Natural killer cell (primary cell): Measurements from ENCODE around the gene PDE11A. TPM values are rescaled to one million over a fixed set of nuclear protein-coding genes. Genes with fewer than 3 reads are reported as not detected.

ENCODE experiments used
- ATAC-seq, 3 donors: fragments of 150-1000 bp in 2 of 3; fragments of 200-7000 bp in 1 of 3; cut with Tn5 transposase; 1 replicate in 1 of 3; 2 replicates in 2 of 3; pipeline ENCODE4 v1.10.0; 2021; ENCODE audit warnings: mild to moderate bottlenecking in 2 of 3, moderate library complexity in 2 of 3
- DNase-seq, 2 donors: peaks; one replicate each; pipeline versions ENCODE4 v3.0.0 to v3.0.0-alpha.2; 2013 to 2021; ENCODE audit warnings: mixed read lengths in 1 of 2
- H3K27ac ChIP-seq: one replicate; pipeline ENCODE4 v1.5.1; 2013; ENCODE audit warnings: mild to moderate bottlenecking, low read length
- H3K27me3 ChIP-seq: one replicate; pipeline ENCODE4 v1.6.1; 2013; ENCODE audit warnings: low read length; ENCODE audit not compliant: control insufficient read depth, insufficient read depth
- H3K36me3 ChIP-seq: one replicate; pipeline ENCODE4 v1.6.1; 2013; ENCODE audit warnings: low read length; ENCODE audit not compliant: control insufficient read depth, insufficient read depth
- H3K4me1 ChIP-seq: one replicate; pipeline ENCODE4 v1.6.1; 2013; ENCODE audit warnings: low read length; ENCODE audit not compliant: control insufficient read depth, insufficient read depth
- H3K4me3 ChIP-seq: one replicate; pipeline ENCODE4 v1.5.1; 2013; ENCODE audit warnings: low read length
- H3K9me3 ChIP-seq: one replicate; pipeline ENCODE4 v1.6.1; 2013; ENCODE audit warnings: low read length; ENCODE audit not compliant: control insufficient read depth, insufficient read depth
- H3K27ac Mint-ChIP-seq, 2 donors: one replicate each; pipeline ENCODE4 v1.8.0; 2022; ENCODE audit warnings: mild to moderate bottlenecking in 2 of 2, mixed read lengths in 2 of 2, moderate library complexity in 1 of 2
- H3K27me3 Mint-ChIP-seq, 2 donors: one replicate each; pipeline ENCODE4 v1.8.0; 2022; ENCODE audit warnings: low read depth in 2 of 2, mixed read lengths in 2 of 2
- H3K36me3 Mint-ChIP-seq: one replicate; pipeline ENCODE4 v1.8.0; 2022; ENCODE audit warnings: mixed read lengths
- H3K4me1 Mint-ChIP-seq, 2 donors: one replicate each; pipeline ENCODE4 v1.8.0; 2022; ENCODE audit warnings: mixed read lengths in 2 of 2
- H3K4me3 Mint-ChIP-seq: one replicate; pipeline ENCODE4 v1.8.0; 2022; ENCODE audit warnings: mild to moderate bottlenecking, moderate library complexity, mixed read lengths
- H3K9me3 Mint-ChIP-seq, 2 donors: one replicate each; pipeline ENCODE4 v1.8.0; 2022; ENCODE audit warnings: mixed read lengths in 2 of 2
- WGBS: methylation state at CpG from one replicate; pipeline ENCODE4 v1.1.7; 2013; ENCODE audit warnings: missing lambda C conversion rate; ENCODE audit not compliant: insufficient coverage; 5-methylcytosine and 5-hydroxymethylcytosine counted together
- intact Hi-C: fragments of 100-400 bp; cut with micrococcal nuclease; formaldehyde crosslinking; loops from one replicate; pipeline ENCODE4 v1.14.2; 2022
- total RNA-seq, 4 donors: library from RNA; stranded (reverse); fragments of 120-200 nt in 1 of 4; gene quantifications; one replicate each; pipeline versions ENCODE4 v1.2.3 to v1.2.4, GENCODE V29; 2013 to 2022
- TF ChIP-seq, protein P1 (sequence below): fragments of 200-600 bp; IDR thresholded peaks from one replicate; pipeline ENCODE4 v1.8.0; 2022; ENCODE audit warnings: antibody characterized with exemption

The PDE11A gene
- total RNA-seq, 3 donors from 2014 or later (not counting 1 experiment from before 2014, with no cell fraction given) = not detected

DNA sequence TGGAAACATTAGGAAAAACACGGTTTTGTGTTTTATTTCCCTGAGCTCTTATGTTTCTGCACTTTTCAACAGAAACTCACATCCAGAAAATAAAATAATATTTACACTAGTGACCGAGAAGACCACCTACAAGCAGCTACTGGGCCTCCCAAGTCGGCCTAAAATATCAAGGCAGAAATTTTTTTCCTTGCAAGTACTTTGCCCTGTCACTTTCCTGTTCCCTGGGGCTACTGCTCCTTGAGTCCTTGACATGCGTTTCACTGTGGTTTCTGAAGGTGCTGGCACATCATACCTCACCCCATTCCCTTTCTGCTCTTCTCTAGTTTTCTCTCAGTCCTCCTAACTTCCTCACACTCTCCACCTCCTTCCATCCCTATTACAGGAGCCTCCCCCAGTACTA lies 400.9 kb downstream of the PDE11A start:
- Histone ChIP-seq H3K9me3 (no peaks in the 10 kb centered on the region), H3K4me3 (no peak overlapping the region), H3K36me3 (no peaks in the 10 kb centered on the region), H3K27ac (no peak overlapping the region), H3K4me1 (no peaks in the 10 kb centered on the region), H3K27me3 (no peaks in the 10 kb centered on the region)
- DNase-seq (no peak), ATAC-seq (no peak)
- WGBS = 66% methylated on average over 4 of the region's 4 CpGs
- peaks cover 8 to 28% of the 10 kb centered on the region in 2 donors for H3K27me3 Mint-ChIP-seq
- intact Hi-C loops = no loop called here
- H3K36me3 Mint-ChIP-seq = no peaks in the 10 kb centered on the region
- TF ChIP-seq, protein P1, sequence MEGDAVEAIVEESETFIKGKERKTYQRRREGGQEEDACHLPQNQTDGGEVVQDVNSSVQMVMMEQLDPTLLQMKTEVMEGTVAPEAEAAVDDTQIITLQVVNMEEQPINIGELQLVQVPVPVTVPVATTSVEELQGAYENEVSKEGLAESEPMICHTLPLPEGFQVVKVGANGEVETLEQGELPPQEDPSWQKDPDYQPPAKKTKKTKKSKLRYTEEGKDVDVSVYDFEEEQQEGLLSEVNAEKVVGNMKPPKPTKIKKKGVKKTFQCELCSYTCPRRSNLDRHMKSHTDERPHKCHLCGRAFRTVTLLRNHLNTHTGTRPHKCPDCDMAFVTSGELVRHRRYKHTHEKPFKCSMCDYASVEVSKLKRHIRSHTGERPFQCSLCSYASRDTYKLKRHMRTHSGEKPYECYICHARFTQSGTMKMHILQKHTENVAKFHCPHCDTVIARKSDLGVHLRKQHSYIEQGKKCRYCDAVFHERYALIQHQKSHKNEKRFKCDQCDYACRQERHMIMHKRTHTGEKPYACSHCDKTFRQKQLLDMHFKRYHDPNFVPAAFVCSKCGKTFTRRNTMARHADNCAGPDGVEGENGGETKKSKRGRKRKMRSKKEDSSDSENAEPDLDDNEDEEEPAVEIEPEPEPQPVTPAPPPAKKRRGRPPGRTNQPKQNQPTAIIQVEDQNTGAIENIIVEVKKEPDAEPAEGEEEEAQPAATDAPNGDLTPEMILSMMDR = no peak
- H3K9me3 Mint-ChIP-seq = no peaks in the 10 kb centered on the region
- H3K4me1 Mint-ChIP-seq = no peaks in the 10 kb centered on the region
- no peak overlapping the region for H3K4me3 Mint-ChIP-seq
- no peak overlapping the region for H3K27ac Mint-ChIP-seq

DNA sequence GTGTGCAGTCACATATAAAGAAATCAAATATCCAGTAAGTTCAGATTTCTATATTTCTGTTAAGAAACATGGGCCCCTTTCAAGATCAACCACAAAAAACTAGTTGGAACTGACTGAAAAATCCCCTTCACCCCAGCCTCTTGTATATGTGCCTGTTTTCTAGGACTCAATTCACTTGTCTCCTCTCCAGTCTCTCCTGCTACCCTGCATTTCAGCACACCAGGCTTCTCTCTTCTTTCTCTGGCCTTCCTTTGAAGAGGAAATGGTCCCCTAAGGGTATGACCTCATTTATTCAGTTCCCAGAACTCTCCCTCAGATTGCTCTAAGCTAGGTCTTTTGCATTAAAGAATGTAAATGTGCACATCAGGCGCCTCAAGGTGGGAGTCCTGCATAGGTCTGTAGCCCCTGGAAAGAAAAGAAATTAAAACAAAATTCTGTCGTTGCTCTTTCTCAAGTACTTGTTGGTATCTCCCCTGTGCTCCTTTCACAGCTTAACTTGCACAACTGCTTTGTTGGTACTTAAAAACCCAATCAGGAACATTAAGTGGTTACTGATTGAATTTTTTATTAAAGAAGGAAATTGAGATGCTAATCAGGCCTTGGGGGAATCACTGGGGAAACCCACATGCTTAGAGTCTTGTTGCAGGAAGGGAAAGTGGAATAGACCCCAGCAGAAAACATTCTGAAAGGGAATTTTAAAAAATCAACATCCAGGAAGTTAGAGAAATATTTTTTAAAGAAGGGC lies 401.6 kb downstream of the PDE11A start:
- DNase-seq = no peak
- Mint-ChIP-seq H3K9me3 (no peaks in the 10 kb centered on the region), H3K27ac (no peak overlapping the region), H3K27me3 (peaks cover 6 to 21% of the 10 kb centered on the region in 2 donors), H3K36me3 (no peaks in the 10 kb centered on the region), H3K4me3 (no peak overlapping the region), H3K4me1 (no peaks in the 10 kb centered on the region)
- Histone ChIP-seq H3K9me3 (no peaks in the 10 kb centered on the region), H3K36me3 (no peaks in the 10 kb centered on the region), H3K4me1 (no peaks in the 10 kb centered on the region), H3K27ac (no peak overlapping the region), H3K4me3 (no peak overlapping the region), H3K27me3 (no peaks in the 10 kb centered on the region)
- WGBS = 77% methylated on average over 2 of the region's 2 CpGs
- intact Hi-C loops = no loop called here
- TF ChIP-seq, protein P1 = no peak
- ATAC-seq = no peak

DNA sequence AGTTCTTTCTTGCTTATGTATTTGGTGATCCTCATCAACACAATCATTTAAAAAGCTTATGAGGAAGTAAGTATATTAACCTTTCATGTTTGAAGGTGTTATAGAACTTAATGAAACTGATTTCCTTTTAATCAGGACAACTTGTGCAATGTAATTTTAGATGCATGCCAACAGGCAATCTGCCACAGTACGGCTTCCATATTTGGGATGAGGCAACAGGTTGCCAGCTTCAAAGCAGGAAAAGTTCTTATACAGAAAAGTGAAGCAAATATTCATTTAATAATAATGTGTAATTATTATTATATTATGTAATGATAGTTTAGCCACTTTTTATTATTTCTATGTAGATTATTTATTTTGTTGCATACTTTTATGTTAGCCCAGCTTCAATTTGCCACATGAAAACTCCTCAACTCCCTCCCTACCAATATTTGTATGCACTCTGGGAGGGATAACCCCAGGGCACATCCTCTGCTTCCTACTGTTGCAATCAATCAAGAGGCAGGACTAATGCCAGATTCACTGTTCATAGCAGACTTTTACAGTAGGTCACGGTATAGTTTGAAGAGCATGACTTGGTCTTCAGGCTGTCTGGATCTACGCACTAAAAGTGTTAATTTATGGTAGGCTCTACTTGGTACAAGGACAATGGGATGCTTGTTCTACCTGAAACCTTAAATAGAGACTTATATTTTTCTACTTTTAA lies 402.8 kb downstream of the PDE11A start:
- no peak overlapping the region for H3K4me3 Mint-ChIP-seq
- H3K4me3 ChIP-seq = no peak overlapping the region
- ATAC-seq = no peak
- no peaks in the 10 kb centered on the region for H3K9me3 ChIP-seq
- TF ChIP-seq, protein P1 = no peak
- intact Hi-C loops = no loop called here
- H3K36me3 ChIP-seq = no peaks in the 10 kb centered on the region
- H3K4me1 Mint-ChIP-seq = no peaks in the 10 kb centered on the region
- H3K27me3 ChIP-seq = no peaks in the 10 kb centered on the region
- no peaks in the 10 kb centered on the region for H3K4me1 ChIP-seq
- WGBS = 100% methylated on average over 3 of the region's 3 CpGs
- no peak overlapping the region for H3K27ac Mint-ChIP-seq
- H3K9me3 Mint-ChIP-seq = no peaks in the 10 kb centered on the region
- H3K27me3 Mint-ChIP-seq = peaks cover 6 to 17% of the 10 kb centered on the region in 2 donors
- DNase-seq = no peak
- no peaks in the 10 kb centered on the region for H3K36me3 Mint-ChIP-seq
- no peak overlapping the region for H3K27ac ChIP-seq
